Renal cortical epithelial cell (primary cell): Measurements from ENCODE around the gene CNPY2. TPM values are rescaled to one million over a fixed set of nuclear protein-coding genes. Genes with fewer than 3 reads are reported as not detected.

Source experiments
- total RNA-seq: library from RNA; depleted of rRNA; stranded (reverse); fragments of >200 nt; gene quantifications from 2 replicates; pipeline ENCODE4 v1.2.3, GENCODE V29; 2014

Gene CNPY2
- total RNA-seq, 1 donor from 2014 or later = 91.2 TPM

Other genes starting within 250 kb of the CNPY2 start
- gene ERBB3, start 235.8 kb downstream of the CNPY2 start, total RNA-seq = 5.1 and 19.4 TPM in 2 replicates
- gene PA2G4, start 211.4 kb downstream of the CNPY2 start, total RNA-seq = 148 and 159 TPM in 2 replicates
- gene RPL41, start 199.4 kb downstream of the CNPY2 start, total RNA-seq = 1,963 and 2,452 TPM in 2 replicates
- gene ZC3H10, start 197.7 kb downstream of the CNPY2 start, total RNA-seq = 3.6 and 3.7 TPM in 2 replicates
- 347 and 558 TPM in 2 replicates for gene ESYT1, start 187.7 kb downstream of the CNPY2 start, total RNA-seq
- 57.8 and 70.2 TPM in 2 replicates for gene MYL6B, start 163.4 kb downstream of the CNPY2 start, total RNA-seq
- gene MYL6, start 157.6 kb downstream of the CNPY2 start, total RNA-seq = 2,255 and 3,927 TPM in 2 replicates
- gene SMARCC2, start 126.5 kb downstream of the CNPY2 start, total RNA-seq = 17.4 and 61.2 TPM in 2 replicates
- gene RNF41, start 94.1 kb downstream of the CNPY2 start, total RNA-seq = 84.4 and 140 TPM in 2 replicates
- 17.8 and 20.8 TPM in 2 replicates for gene NABP2, start 91.6 kb downstream of the CNPY2 start, total RNA-seq
- 0.20 TPM in 1 of 2 replicates, not detected in the other for gene SLC39A5, start 85.9 kb downstream of the CNPY2 start, total RNA-seq
- gene ANKRD52, start 57.6 kb downstream of the CNPY2 start, total RNA-seq = 27.8 and 76.4 TPM in 2 replicates
- 7.5 and 11.2 TPM in 2 replicates for gene COQ10A, start 49.0 kb downstream of the CNPY2 start, total RNA-seq
- 141 and 259 TPM in 2 replicates for gene CS, start 15.7 kb downstream of the CNPY2 start, total RNA-seq
- gene PAN2, start 18.0 kb upstream of the CNPY2 start, total RNA-seq = 5.6 and 22.7 TPM in 2 replicates
- 1.7 and 25.2 TPM in 2 replicates for gene IL23A, start 22.9 kb upstream of the CNPY2 start, total RNA-seq
- gene STAT2, start 44.1 kb upstream of the CNPY2 start, total RNA-seq = 141 and 200 TPM in 2 replicates
- not detected in 2 replicates for gene APOF, start 46.9 kb upstream of the CNPY2 start, total RNA-seq
- 5.2 and 8.7 TPM in 2 replicates for gene TIMELESS, start 133.4 kb upstream of the CNPY2 start, total RNA-seq
- gene MIP, start 138.7 kb upstream of the CNPY2 start, total RNA-seq = 0.15 TPM in 1 of 2 replicates, not detected in the other
- gene SPRYD4, start 152.6 kb upstream of the CNPY2 start, total RNA-seq = 1.0 and 1.5 TPM in 2 replicates
- gene GLS2, start 172.2 kb upstream of the CNPY2 start, total RNA-seq = 1.4 and 1.6 TPM in 2 replicates
- gene RBMS2, start 205.8 kb upstream of the CNPY2 start, total RNA-seq = 24.8 and 31.3 TPM in 2 replicates